Stimulated activated CD8-positive, alpha-beta memory T cell treated with anti-CD3 and anti-CD28 coated beads, Interleukin-15, amount 100 ng/mL, for 24 hours (primary cell): Measurements from ENCODE around the gene PLEKHG7.

Experiments
- DNase-seq: peaks from one replicate; pipeline ENCODE4 v3.0.0-alpha.2; 2020; ENCODE audit warnings: low read depth

PLEKHG7 gene

DNA sequence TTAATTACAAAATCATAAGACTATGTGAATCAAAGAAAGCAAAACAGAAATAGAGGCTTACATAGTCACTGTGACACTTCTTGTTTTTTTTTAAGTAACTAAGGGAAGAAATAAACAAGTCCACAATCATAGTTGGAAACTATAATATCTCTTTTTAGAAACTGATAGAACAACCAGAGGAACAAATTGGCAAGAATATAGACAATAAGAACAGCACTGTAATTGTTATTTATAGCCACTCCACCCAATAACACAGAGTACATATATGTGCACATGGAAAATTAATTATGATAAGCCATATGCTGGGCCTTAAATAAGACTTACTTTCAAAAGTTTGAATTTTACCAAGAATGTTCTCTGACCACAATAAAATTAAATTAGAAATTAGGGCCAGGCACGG, 101.1 kb downstream of the PLEKHG7 start:
- no peak for DNase-seq

DNA sequence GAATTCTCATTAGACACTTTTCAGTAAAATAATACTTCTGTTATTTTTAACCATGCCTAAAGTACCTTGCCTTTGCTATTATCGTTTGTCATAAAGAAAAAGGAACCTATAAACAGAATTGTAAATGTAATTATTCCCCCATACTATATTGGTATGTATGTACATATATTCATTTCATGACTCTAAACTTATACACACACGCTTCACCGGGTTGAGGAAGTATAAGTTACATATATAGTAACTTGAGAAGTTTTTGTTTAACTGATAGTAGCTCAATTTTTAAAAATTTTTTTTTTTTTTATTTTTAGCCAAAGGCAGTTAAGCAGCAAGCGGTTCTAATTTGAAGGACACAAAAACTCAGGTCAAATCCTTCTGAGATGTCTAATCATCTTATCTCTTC, 107.6 kb downstream of the PLEKHG7 start:
- DNase-seq = no peak

DNA sequence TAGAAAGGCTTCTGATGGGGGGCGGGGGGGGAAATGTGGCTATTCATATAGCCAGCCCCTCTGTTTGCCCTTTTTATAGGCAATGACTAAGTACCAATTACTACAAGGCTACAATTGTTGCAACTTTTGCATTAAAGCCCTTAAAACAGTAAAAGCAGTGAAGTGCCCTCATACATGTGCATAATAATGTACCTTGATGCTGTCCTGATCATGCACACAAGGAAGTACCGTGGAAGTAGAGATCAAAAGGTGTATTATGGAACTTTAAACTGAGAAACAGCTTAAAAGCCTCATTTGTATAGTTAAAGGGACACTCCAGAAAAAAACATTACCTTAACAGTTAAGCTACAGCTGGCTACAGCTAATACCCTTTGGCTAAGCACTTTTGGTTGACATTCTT, 111.8 kb downstream of the PLEKHG7 start:
- no peak for DNase-seq

DNA sequence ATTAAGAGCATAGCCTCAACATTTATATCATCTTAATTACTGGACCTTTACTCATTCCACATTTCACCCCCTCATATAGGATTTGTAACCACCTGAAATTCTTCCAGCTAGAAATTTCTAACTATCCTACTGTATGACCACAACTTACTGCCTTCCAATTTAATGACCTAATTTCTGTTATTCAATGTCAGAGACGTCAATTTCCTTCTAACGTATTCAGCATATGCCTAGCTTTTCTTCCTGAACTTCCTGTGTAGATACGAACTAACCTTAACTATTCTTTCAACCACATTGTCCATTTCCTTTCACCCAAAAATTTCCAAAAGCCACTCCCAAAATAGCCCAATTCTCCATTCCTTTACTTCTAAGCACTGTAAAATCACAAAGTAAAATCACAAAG, 118.4 kb downstream of the PLEKHG7 start:
- no peak for DNase-seq
